Epithelial cell of alveolus of lung (primary cell): Measurements from ENCODE around the gene ARL14. TPM values are rescaled to one million over a fixed set of nuclear protein-coding genes. Genes with fewer than 3 reads are reported as not detected.

ENCODE experiments used
- total RNA-seq: library from RNA; depleted of rRNA; stranded (reverse); fragments of >200 nt; gene quantifications from 2 replicates; pipeline ENCODE4 v1.2.1, GENCODE V29; 2015

ARL14 gene
- total RNA-seq, result 0.13 TPM in 1 of 2 replicates, not detected in the other

DNA sequence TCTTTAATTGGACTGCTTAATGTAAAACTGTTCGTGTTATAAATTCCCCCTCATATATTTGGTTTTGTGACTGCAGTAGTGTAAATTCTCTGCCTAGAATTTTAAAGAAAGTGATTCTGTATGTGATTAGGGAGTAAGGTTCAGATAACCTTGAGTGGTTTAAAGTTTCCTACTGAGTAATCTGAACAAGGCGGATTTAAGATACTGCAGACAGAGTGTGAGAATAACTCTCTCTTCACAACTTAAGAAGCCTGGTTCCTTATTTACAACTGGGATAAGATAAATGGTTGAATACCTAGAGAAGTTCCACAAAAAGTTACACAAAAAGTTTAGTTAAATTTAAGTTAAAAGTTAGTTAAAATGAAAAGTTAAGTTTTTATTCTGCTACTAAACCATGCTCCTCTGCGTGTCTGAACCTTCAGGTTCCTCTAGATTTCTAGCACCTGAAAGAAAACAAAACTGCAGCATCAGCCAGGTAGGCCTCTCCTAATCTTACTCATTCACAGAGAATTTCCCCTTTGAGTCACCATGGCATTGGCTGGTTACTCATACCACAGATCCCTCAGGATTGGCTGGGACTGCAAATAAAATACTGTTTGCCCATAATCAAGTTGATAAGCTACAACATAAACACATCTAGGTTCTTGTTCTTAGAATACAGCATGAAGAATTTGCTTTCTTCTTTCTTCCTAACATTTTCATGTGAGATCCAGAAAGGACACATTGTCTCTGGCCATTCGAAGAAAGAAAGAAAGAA lies at the start of gene ARL14:
TSS of gene ARL14 (plus strand) at position 614 of the 757 bp plus-strand sequence. CDS start 187 bp downstream, outside the sequence.

Other genes with a start within 250 kb of the ARL14 start
- gene TRIM59, start 227.4 kb upstream of the ARL14 start, total RNA-seq, result 24.8 and 32.1 TPM in 2 replicates
- gene KPNA4, start 111.6 kb upstream of the ARL14 start, total RNA-seq, result 21.6 and 30.1 TPM in 2 replicates
- 2.2 and 3.4 TPM in 2 replicates for gene PPM1L, start 79.1 kb downstream of the ARL14 start, total RNA-seq